A549 (cell line): Measurements from ENCODE around the gene SHISA3.

Experiments
- BHLHE40 ChIP-seq: IDR thresholded peaks from 2 replicates; pipeline ENCODE4 v1.6.1; 2012; ENCODE audit warnings: low read depth, low read length, inconsistent platforms
- JUN ChIP-seq, 2 experiments: fragments of >200 bp; sonication (Bioruptor Twin); formaldehyde crosslinking; IDR thresholded peaks; 2 replicates in 1 of 2; 3 replicates in 1 of 2; pipeline ENCODE4 v1.6.1; 2016 to 2017
- JUNB ChIP-seq: fragments of >200 bp; sonication (Bioruptor Twin); formaldehyde crosslinking; IDR thresholded peaks from 2 replicates; pipeline ENCODE4 v1.6.1; 2016
- MAFK ChIP-seq: fragments of 450-650 bp; IDR thresholded peaks from 2 replicates; pipeline ENCODE4 v1.6.1; 2014; ENCODE audit not compliant: partially characterized antibody
- POLR2A ChIP-seq: IDR thresholded peaks from 2 replicates; pipeline ENCODE4 v1.6.1; 2012; ENCODE audit warnings: mild to moderate bottlenecking, low read length
- RAD21 ChIP-seq, 2 experiments: fragments of >200 bp in 1 of 2; sonication (Bioruptor Twin) in 1 of 2; formaldehyde crosslinking in 1 of 2; IDR thresholded peaks in 1 of 2; conservative IDR thresholded peaks in 1 of 2; 2 replicates in 1 of 2; 3 replicates in 1 of 2; pipeline ENCODE4 v1.6.1; 2012 to 2018; ENCODE audit warnings: inconsistent platforms in 1 of 2
- RFX5 ChIP-seq: fragments of 450-650 bp; IDR thresholded peaks from 2 replicates; pipeline ENCODE4 v1.7.1; 2014; ENCODE audit warnings: antibody characterized with exemption, mild to moderate bottlenecking, moderate library complexity
- SREBF2 ChIP-seq: fragments of 450-650 bp; IDR thresholded peaks from 2 replicates; pipeline ENCODE4 v1.6.1; 2014; ENCODE audit warnings: mild to moderate bottlenecking, moderate library complexity
- TF ChIP-seq, protein P1 (sequence below): fragments of 450-650 bp; IDR thresholded peaks from 2 replicates; pipeline ENCODE4 v1.6.1; 2014; ENCODE audit warnings: antibody characterized with exemption
- TF ChIP-seq, protein P2 (sequence below): fragments of >200 bp; sonication (Bioruptor Twin); formaldehyde crosslinking; IDR thresholded peaks from 3 replicates; pipeline ENCODE4 v1.5.1; 2016
- TF ChIP-seq, protein P3 (sequence below): fragments of 200-600 bp; sonication (generic); IDR thresholded peaks from 2 replicates; pipeline ENCODE4 v1.6.1; 2016; ENCODE audit warnings: antibody characterized with exemption, mild to moderate bottlenecking, moderate library complexity
- TF ChIP-seq, protein P4 (sequence below): fragments of 250-450 bp; sonication (Bioruptor Pico); IDR thresholded peaks from 2 replicates; pipeline ENCODE4 v1.5.0; 2021; ENCODE audit warnings: mild to moderate bottlenecking, moderate library complexity, borderline replicate concordance

DNA sequence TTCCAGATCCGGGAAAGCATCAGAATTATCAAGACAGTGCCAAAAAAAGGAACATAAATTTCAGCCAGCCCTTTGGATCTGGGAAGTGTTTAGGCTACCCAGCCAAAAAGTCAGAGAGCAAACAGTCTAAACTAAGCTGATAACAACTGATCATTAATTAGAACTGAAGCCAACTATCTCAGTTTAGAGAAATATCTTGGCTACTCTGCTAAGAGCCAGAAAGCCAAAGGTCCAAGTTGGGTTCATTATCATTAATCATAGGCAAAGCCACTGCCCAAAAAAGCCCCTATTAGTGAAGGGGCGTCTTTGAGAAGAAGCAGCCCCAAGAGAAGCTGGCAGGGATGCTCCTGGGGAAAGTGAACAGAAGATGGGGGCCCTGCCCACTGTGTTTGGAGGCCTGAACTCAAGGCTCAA is 37.0 kb upstream of the SHISA3 start:
- no peak for TF ChIP-seq RFX5
- TF ChIP-seq, protein P1, sequence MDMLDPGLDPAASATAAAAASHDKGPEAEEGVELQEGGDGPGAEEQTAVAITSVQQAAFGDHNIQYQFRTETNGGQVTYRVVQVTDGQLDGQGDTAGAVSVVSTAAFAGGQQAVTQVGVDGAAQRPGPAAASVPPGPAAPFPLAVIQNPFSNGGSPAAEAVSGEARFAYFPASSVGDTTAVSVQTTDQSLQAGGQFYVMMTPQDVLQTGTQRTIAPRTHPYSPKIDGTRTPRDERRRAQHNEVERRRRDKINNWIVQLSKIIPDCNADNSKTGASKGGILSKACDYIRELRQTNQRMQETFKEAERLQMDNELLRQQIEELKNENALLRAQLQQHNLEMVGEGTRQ, result no peak
- TF ChIP-seq, protein P2, sequence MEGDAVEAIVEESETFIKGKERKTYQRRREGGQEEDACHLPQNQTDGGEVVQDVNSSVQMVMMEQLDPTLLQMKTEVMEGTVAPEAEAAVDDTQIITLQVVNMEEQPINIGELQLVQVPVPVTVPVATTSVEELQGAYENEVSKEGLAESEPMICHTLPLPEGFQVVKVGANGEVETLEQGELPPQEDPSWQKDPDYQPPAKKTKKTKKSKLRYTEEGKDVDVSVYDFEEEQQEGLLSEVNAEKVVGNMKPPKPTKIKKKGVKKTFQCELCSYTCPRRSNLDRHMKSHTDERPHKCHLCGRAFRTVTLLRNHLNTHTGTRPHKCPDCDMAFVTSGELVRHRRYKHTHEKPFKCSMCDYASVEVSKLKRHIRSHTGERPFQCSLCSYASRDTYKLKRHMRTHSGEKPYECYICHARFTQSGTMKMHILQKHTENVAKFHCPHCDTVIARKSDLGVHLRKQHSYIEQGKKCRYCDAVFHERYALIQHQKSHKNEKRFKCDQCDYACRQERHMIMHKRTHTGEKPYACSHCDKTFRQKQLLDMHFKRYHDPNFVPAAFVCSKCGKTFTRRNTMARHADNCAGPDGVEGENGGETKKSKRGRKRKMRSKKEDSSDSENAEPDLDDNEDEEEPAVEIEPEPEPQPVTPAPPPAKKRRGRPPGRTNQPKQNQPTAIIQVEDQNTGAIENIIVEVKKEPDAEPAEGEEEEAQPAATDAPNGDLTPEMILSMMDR, result no peak
- TF ChIP-seq, protein P3, sequence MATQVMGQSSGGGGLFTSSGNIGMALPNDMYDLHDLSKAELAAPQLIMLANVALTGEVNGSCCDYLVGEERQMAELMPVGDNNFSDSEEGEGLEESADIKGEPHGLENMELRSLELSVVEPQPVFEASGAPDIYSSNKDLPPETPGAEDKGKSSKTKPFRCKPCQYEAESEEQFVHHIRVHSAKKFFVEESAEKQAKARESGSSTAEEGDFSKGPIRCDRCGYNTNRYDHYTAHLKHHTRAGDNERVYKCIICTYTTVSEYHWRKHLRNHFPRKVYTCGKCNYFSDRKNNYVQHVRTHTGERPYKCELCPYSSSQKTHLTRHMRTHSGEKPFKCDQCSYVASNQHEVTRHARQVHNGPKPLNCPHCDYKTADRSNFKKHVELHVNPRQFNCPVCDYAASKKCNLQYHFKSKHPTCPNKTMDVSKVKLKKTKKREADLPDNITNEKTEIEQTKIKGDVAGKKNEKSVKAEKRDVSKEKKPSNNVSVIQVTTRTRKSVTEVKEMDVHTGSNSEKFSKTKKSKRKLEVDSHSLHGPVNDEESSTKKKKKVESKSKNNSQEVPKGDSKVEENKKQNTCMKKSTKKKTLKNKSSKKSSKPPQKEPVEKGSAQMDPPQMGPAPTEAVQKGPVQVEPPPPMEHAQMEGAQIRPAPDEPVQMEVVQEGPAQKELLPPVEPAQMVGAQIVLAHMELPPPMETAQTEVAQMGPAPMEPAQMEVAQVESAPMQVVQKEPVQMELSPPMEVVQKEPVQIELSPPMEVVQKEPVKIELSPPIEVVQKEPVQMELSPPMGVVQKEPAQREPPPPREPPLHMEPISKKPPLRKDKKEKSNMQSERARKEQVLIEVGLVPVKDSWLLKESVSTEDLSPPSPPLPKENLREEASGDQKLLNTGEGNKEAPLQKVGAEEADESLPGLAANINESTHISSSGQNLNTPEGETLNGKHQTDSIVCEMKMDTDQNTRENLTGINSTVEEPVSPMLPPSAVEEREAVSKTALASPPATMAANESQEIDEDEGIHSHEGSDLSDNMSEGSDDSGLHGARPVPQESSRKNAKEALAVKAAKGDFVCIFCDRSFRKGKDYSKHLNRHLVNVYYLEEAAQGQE, result no peak
- TF ChIP-seq, protein P4, sequence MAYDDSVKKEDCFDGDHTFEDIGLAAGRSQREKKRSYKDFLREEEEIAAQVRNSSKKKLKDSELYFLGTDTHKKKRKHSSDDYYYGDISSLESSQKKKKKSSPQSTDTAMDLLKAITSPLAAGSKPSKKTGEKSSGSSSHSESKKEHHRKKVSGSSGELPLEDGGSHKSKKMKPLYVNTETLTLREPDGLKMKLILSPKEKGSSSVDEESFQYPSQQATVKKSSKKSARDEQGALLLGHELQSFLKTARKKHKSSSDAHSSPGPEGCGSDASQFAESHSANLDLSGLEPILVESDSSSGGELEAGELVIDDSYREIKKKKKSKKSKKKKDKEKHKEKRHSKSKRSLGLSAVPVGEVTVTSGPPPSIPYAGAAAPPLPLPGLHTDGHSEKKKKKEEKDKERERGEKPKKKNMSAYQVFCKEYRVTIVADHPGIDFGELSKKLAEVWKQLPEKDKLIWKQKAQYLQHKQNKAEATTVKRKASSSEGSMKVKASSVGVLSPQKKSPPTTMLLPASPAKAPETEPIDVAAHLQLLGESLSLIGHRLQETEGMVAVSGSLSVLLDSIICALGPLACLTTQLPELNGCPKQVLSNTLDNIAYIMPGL (CRISPR knock-in tag), result no peak
- no peak for TF ChIP-seq JUN (IDR thresholded peaks at IDR 0.05)
- no peak for TF ChIP-seq POLR2A
- no peak for TF ChIP-seq JUNB
- TF ChIP-seq RAD21 (conservative IDR thresholded peaks at IDR 0.05 in 1 of 2, IDR thresholded peaks at IDR 0.05 in 1 of 2), result no peak
- TF ChIP-seq SREBF2, result no peak
- TF ChIP-seq BHLHE40, result no peak
- no peak for TF ChIP-seq MAFK
